ENCODE results near the gene SPOCK1. TPM values are rescaled to one million over a fixed set of nuclear protein-coding genes. Genes with fewer than 3 reads are reported as not detected.

SPOCK1 gene
- total RNA-seq, 1 donor from 2014 or later: 6.8 TPM

GRCh38 chr5:137014731-137015130, 484.4 kb downstream of the SPOCK1 start:
- Histone ChIP-seq H3K27me3 (ENCODE audit: control insufficient read depth, insufficient read depth, low read length) (no peaks in the 10 kb centered on the region), H3K4me3 (ENCODE audit: low read depth, low read length) (no peak overlapping the region), H3K36me3 (ENCODE audit: control insufficient read depth, insufficient read depth, low read length) (no peaks in the 10 kb centered on the region)
- TF ChIP-seq CTCF (IDR thresholded peaks at IDR 0.05; ENCODE audit: insufficient read depth, low read length, severe bottlenecking): no peak
- DNase-seq (ENCODE audit: low read depth) (no peak), FAIRE-seq (no peak)

- TF ChIP-seq CTCF (IDR thresholded peaks at IDR 0.05; ENCODE audit: insufficient read depth, low read length, severe bottlenecking): no peak
- Histone ChIP-seq H3K27me3 (ENCODE audit: control insufficient read depth, insufficient read depth, low read length) (no peaks in the 10 kb centered on the region), H3K36me3 (ENCODE audit: control insufficient read depth, insufficient read depth, low read length) (no peaks in the 10 kb centered on the region), H3K4me3 (ENCODE audit: low read depth, low read length) (no peak overlapping the region)
- peak; percentile 7 for FAIRE-seq
- DNase-seq (ENCODE audit: low read depth): no peak
Measured at GRCh38 chr5:137010226-137010625, 488.9 kb downstream of the SPOCK1 start.

- no peaks in the 10 kb centered on the region for H3K27me3 ChIP-seq (ENCODE audit: control insufficient read depth, insufficient read depth, low read length)
- H3K36me3 ChIP-seq (ENCODE audit: control insufficient read depth, insufficient read depth, low read length): no peaks in the 10 kb centered on the region
- no peak overlapping the region for H3K4me3 ChIP-seq (ENCODE audit: low read depth, low read length)
- no peak for DNase-seq (ENCODE audit: low read depth)
- FAIRE-seq: no peak
- TF ChIP-seq CTCF (IDR thresholded peaks at IDR 0.05; ENCODE audit: insufficient read depth, low read length, severe bottlenecking): no peak
Measured at GRCh38 chr5:137004279-137004678, 494.8 kb downstream of the SPOCK1 start.

GRCh38 chr5:137001026-137001569, 498.0 kb downstream of the SPOCK1 start:
- Histone ChIP-seq H3K27me3 (ENCODE audit: control insufficient read depth, insufficient read depth, low read length) (no peaks in the 10 kb centered on the region), H3K4me3 (ENCODE audit: low read depth, low read length) (no peak overlapping the region), H3K36me3 (ENCODE audit: control insufficient read depth, insufficient read depth, low read length) (no peaks in the 10 kb centered on the region)
- FAIRE-seq: no peak
- TF ChIP-seq CTCF (IDR thresholded peaks at IDR 0.05; ENCODE audit: insufficient read depth, low read length, severe bottlenecking): no peak
- DNase-seq (ENCODE audit: low read depth): no peak

GRCh38 chr5:136999787-137000186, 499.3 kb downstream of the SPOCK1 start:
- Histone ChIP-seq H3K27me3 (ENCODE audit: control insufficient read depth, insufficient read depth, low read length) (no peaks in the 10 kb centered on the region), H3K4me3 (ENCODE audit: low read depth, low read length) (no peak overlapping the region), H3K36me3 (ENCODE audit: control insufficient read depth, insufficient read depth, low read length) (no peaks in the 10 kb centered on the region)
- TF ChIP-seq CTCF (IDR thresholded peaks at IDR 0.05; ENCODE audit: insufficient read depth, low read length, severe bottlenecking): no peak
- FAIRE-seq (no peak), DNase-seq (ENCODE audit: low read depth) (no peak)

GRCh38 chr5:136998854-136999357, 500.2 kb downstream of the SPOCK1 start:
- Histone ChIP-seq H3K4me3 (ENCODE audit: low read depth, low read length) (no peak overlapping the region), H3K27me3 (ENCODE audit: control insufficient read depth, insufficient read depth, low read length) (no peaks in the 10 kb centered on the region), H3K36me3 (ENCODE audit: control insufficient read depth, insufficient read depth, low read length) (no peaks in the 10 kb centered on the region)
- DNase-seq (ENCODE audit: low read depth): no peak
- TF ChIP-seq CTCF (IDR thresholded peaks at IDR 0.05; ENCODE audit: insufficient read depth, low read length, severe bottlenecking): no peak
- FAIRE-seq: no peak

Data from bronchial epithelial cell (primary cell).